ENCODE data around the gene TTLL11. TPM values are rescaled to one million over a fixed set of nuclear protein-coding genes. Genes with fewer than 3 reads are reported as not detected.

Gene TTLL11
- total RNA-seq, 1 experiment from 2014 or later, result 1.5 TPM

GRCh38 chr9:121844562-121844961 is 248.5 kb downstream of the TTLL11 start:
- Mint-ChIP-seq H3K4me1 (no peaks in the 10 kb centered on the region; a peak in 1 of 4 replicates), H3K9me3 (peaks cover 30 to 32% of the 10 kb centered on the region in 2 experiments), H3K27ac (no peak overlapping the region), H3K27me3 (ENCODE audit: low read depth) (peaks cover 7% of the 10 kb centered on the region), H3K4me3 (no peak overlapping the region), H3K36me3 (ENCODE audit: insufficient read depth in 1 of 3, low read depth in 3 of 3) (peaks cover 0 to 14% (median 4%) of the 10 kb centered on the region in 3 experiments; a peak in 4 of 7 replicates)
- Histone ChIP-seq H3K79me2 (ENCODE audit: insufficient read depth, low read length) (no peaks in the 10 kb centered on the region), H3K18ac (ENCODE audit: insufficient read length, low read depth, low read length) (no peak overlapping the region), H3T11ph (ENCODE audit: low read length) (no peak overlapping the region), H4K91ac (ENCODE audit: insufficient read length, low read depth, low read length) (no peak overlapping the region), H2BK12ac (ENCODE audit: insufficient read length, low read depth, low read length) (no peak overlapping the region), H3K27ac (ENCODE audit: insufficient read length, low read depth, low read length) (no peak overlapping the region), H2BK15ac (ENCODE audit: low read depth, low read length) (no peak overlapping the region), H4K8ac (replicated peaks; ENCODE audit: insufficient read length, low read depth, low read length) (no peak overlapping the region), H3K23ac (ENCODE audit: insufficient read length, low read depth, low read length) (no peak overlapping the region), H3K4me1 (ENCODE audit: insufficient read depth, low read length) (no peaks in the 10 kb centered on the region), H3K27me3 (ENCODE audit: insufficient read depth, low read length) (no peaks in the 10 kb centered on the region), H2AK5ac (ENCODE audit: insufficient read length, low read length) (no peak overlapping the region), H3K23me2 (ENCODE audit: insufficient read length, low read depth, low read length, poor library complexity, severe bottlenecking) (no peaks in the 10 kb centered on the region), H4K5ac (ENCODE audit: insufficient read length, low read depth, low read length) (no peak overlapping the region), H2AFZ (ENCODE audit: low read length) (no peak overlapping the region), H3K56ac (ENCODE audit: insufficient read length, low read depth, low read length) (no peak overlapping the region), H3K9ac (ENCODE audit: extremely low read depth, insufficient read length, low read length) (no peak overlapping the region), H3K4ac (ENCODE audit: low read depth, low read length) (no peak overlapping the region), H3K14ac (ENCODE audit: insufficient read depth, low read length) (no peak overlapping the region), H3K4me2 (ENCODE audit: insufficient read depth, insufficient read length, low read length) (no peak overlapping the region), H3K79me1 (ENCODE audit: insufficient read depth, low read depth, low read length, poor library complexity, severe bottlenecking) (no peaks in the 10 kb centered on the region), H2BK5ac (ENCODE audit: insufficient read length, low read length) (no peak overlapping the region), H4K20me1 (ENCODE audit: control insufficient read depth, insufficient read depth, insufficient read length) (no peaks in the 10 kb centered on the region), H2BK120ac (ENCODE audit: low read depth, low read length, poor library complexity, severe bottlenecking) (no peak overlapping the region), H2BK20ac (ENCODE audit: low read depth, low read length, poor library complexity, severe bottlenecking) (no peak overlapping the region), H3K9me3 (ENCODE audit: control insufficient read depth, low read depth, low read length) (no peaks in the 10 kb centered on the region)
- WGBS (ENCODE audit: extremely low coverage, insufficient read length, low lambda C conversion rate), result no CpG with 5 or more reads among the region's 2 CpGs
- TF ChIP-seq, protein P1, sequence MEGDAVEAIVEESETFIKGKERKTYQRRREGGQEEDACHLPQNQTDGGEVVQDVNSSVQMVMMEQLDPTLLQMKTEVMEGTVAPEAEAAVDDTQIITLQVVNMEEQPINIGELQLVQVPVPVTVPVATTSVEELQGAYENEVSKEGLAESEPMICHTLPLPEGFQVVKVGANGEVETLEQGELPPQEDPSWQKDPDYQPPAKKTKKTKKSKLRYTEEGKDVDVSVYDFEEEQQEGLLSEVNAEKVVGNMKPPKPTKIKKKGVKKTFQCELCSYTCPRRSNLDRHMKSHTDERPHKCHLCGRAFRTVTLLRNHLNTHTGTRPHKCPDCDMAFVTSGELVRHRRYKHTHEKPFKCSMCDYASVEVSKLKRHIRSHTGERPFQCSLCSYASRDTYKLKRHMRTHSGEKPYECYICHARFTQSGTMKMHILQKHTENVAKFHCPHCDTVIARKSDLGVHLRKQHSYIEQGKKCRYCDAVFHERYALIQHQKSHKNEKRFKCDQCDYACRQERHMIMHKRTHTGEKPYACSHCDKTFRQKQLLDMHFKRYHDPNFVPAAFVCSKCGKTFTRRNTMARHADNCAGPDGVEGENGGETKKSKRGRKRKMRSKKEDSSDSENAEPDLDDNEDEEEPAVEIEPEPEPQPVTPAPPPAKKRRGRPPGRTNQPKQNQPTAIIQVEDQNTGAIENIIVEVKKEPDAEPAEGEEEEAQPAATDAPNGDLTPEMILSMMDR (conservative IDR thresholded peaks at IDR 0.05), result no peak
- no peak for DNase-seq

Data from H9 (cell line).